K562 (cell line): ENCODE data around the gene KIFC3. TPM values are rescaled to one million over a fixed set of nuclear protein-coding genes. Genes with fewer than 3 reads are reported as not detected.
"Not testable (repeated sequence)": the region's sequence is repeated elsewhere in the genome, so short reads cannot be mapped to it uniquely, and the experiment has no call there.

ENCODE experiments used
- ATAC-seq: fragments of 200-7000 bp; cut with Tn5 transposase; 3 replicates; pipeline ENCODE4 v1.9.1; 2020; ENCODE audit warnings: moderate library complexity
- BruUV-seq: library from RNA; stranded (reverse); fragments of 400-500 nt; replicated peaks from 2 replicates; lab custom pipeline; 2021; lab: Mats Ljungman, UMichigan
- CTCF ChIA-PET: fragments of 300-600 bp; formaldehyde crosslinking; extraction: SDS; loops from one replicate; lab custom pipeline; 2021; ENCODE audit warnings: low intra/inter-chr PET ratio; lab: Yijun Ruan, JAX
- POLR2A ChIA-PET: fragments of 300-600, 350-650 bp; sonication (Branson Sonifier 250); formaldehyde crosslinking; extraction: SDS; loops from one replicate; lab custom pipeline; 2021; ENCODE audit warnings: antibody characterized with exemption, inconsistent platforms; lab: Yijun Ruan, JAX
- DNase-seq, 4 experiments: peaks; one replicate each; pipeline versions ENCODE4 v3.0.0 to v3.0.0-alpha.2; 2011 to 2018; ENCODE audit warnings: low spot score in 3 of 4, mixed read lengths in 3 of 4; ENCODE audit errors: extremely low read depth in 1 of 4
- FAIRE-seq: peaks from 2 replicates; lab custom pipeline; 2011; peaks lifted over from hg19 to GRCh38; lab: Jason Lieb, UNC
- H2AFZ ChIP-seq: 2 replicates; pipeline ENCODE4 v1.6.0; 2011; ENCODE audit warnings: low read depth, low read length, control low read depth, inconsistent platforms
- H3K27ac ChIP-seq: fragments of 200-600 bp; 3 replicates; pipeline ENCODE4 v1.8.0; 2011; ENCODE audit warnings: low read depth, mild to moderate bottlenecking, control low read depth, inconsistent platforms, low read length, moderate library complexity, mixed read lengths; ENCODE audit errors: extremely low read depth
- H3K27me3 ChIP-seq, 2 experiments: fragments of 300-600 bp in 1 of 2; 2 replicates in 1 of 2; 3 replicates in 1 of 2; pipeline versions ENCODE4 v1.6.0 to v1.8.0; 2011; ENCODE audit warnings: inconsistent platforms in 2 of 2, low read length in 2 of 2, mild to moderate bottlenecking in 1 of 2, mixed read lengths in 1 of 2, moderate library complexity in 1 of 2; ENCODE audit not compliant: control insufficient read depth in 2 of 2, insufficient read depth in 2 of 2
- H3K36me3 ChIP-seq: fragments of 300-600 bp; 3 replicates; pipeline ENCODE4 v1.8.0; 2011; ENCODE audit warnings: mild to moderate bottlenecking, low read length, inconsistent platforms; ENCODE audit not compliant: control insufficient read depth, insufficient read depth
- H3K4me1 ChIP-seq, 2 experiments: fragments of 200-600 bp in 1 of 2; replicated peaks in 1 of 2; 2 replicates in 1 of 2; 3 replicates in 1 of 2; pipeline versions ENCODE4 v1.5.1 to v1.8.0; 2011; ENCODE audit warnings: inconsistent platforms in 2 of 2, low read length in 2 of 2, mild to moderate bottlenecking in 1 of 2, mixed read lengths in 1 of 2, moderate library complexity in 1 of 2; ENCODE audit not compliant: control insufficient read depth in 2 of 2, insufficient read depth in 2 of 2
- H3K4me2 ChIP-seq: 2 replicates; pipeline ENCODE4 v1.6.1; 2011; ENCODE audit warnings: low read length, control low read depth, inconsistent platforms, mixed read lengths; ENCODE audit not compliant: insufficient read depth
- H3K4me3 ChIP-seq: fragments of 200-600 bp; sonication (generic), shearing (Covaris generic); 2 replicates; pipeline ENCODE4 v1.5.1; 2016; ENCODE audit warnings: control low read depth, inconsistent platforms
- H3K79me2 ChIP-seq: fragments of 200-600 bp; 3 replicates; pipeline ENCODE4 v1.8.0; 2011; ENCODE audit warnings: low read length, inconsistent platforms; ENCODE audit not compliant: control insufficient read depth, insufficient read depth
- H3K9ac ChIP-seq, 2 experiments: 2 replicates each; pipeline versions ENCODE4 v1.6.0 to v1.6.1; 2011; ENCODE audit warnings: low read depth in 2 of 2, low read length in 2 of 2, control low read depth in 1 of 2, inconsistent platforms in 1 of 2, mild to moderate bottlenecking in 1 of 2, mixed read lengths in 1 of 2; ENCODE audit not compliant: insufficient read depth in 1 of 2
- H3K9me1 ChIP-seq: one replicate; pipeline ENCODE4 v1.6.0; 2011; ENCODE audit warnings: inconsistent platforms, mild to moderate bottlenecking, low read length, moderate library complexity; ENCODE audit not compliant: control insufficient read depth, insufficient read depth
- H3K9me3 ChIP-seq: replicated peaks from 2 replicates; pipeline ENCODE4 v1.5.1; 2011; ENCODE audit warnings: low read depth, low read length, inconsistent platforms; ENCODE audit not compliant: control insufficient read depth, insufficient read depth
- H4K20me1 ChIP-seq: replicated peaks from 2 replicates; pipeline ENCODE4 v1.6.1; 2011; ENCODE audit warnings: low read length, inconsistent platforms, mixed read lengths; ENCODE audit not compliant: control insufficient read depth, insufficient read depth
- ELK3 ChIP-seq: fragments of 450-650 bp; formaldehyde crosslinking; IDR thresholded peaks from 2 replicates; pipeline ENCODE4 v1.4.0; 2020; ENCODE audit warnings: mild to moderate bottlenecking
- MTA1 ChIP-seq: fragments of 450-650 bp; IDR thresholded peaks from 2 replicates; pipeline ENCODE4 v1.6.1; 2017; ENCODE audit warnings: borderline replicate concordance
- PHF21A ChIP-seq: fragments of 450-650 bp; IDR thresholded peaks from 2 replicates; pipeline ENCODE4 v1.6.1; 2017; ENCODE audit warnings: low read depth, borderline replicate concordance
- PHF8 ChIP-seq: fragments of 200-600 bp; sonication (generic); IDR thresholded peaks from 2 replicates; pipeline ENCODE4 v1.6.1; 2012; ENCODE audit warnings: mixed run types, mild to moderate bottlenecking, inconsistent platforms, low read length, moderate library complexity, borderline replicate concordance
- WGBS: fragments of 100-300 bp; shearing (Covaris generic); methylation state at CpG from one replicate; pipeline ENCODE4 v1.1.6; 2016; ENCODE audit warnings: low coverage, mixed read lengths; ENCODE audit not compliant: insufficient coverage; ENCODE audit errors: missing lambda C conversion rate; 5-methylcytosine and 5-hydroxymethylcytosine counted together
- in situ Hi-C: fragments of 300-500 bp; cut with MboI; formaldehyde crosslinking; loops from 4 replicates; pipeline ENCODE4 v1.15.0; 2018; ENCODE audit warnings: inconsistent platforms, mixed read lengths
- intact Hi-C: fragments of 100-400 bp; cut with micrococcal nuclease; formaldehyde crosslinking; loops from 2 replicates; pipeline ENCODE4 v1.14.2; 2022
- polyA plus RNA-seq, 8 experiments: library from polyadenylated mRNA; depleted of rRNA in 4 of 8; stranded (reverse) in 5 of 8; unstranded in 3 of 8; fragments of >200 nt; fragmentation: Nextera tagmentation in 2 of 8; fragmentation: Illumina TruSeq in 1 of 8; extraction: Ambion mirVana in 2 of 8; extraction: Trizol in 1 of 8; gene quantifications; 2 replicates each; pipeline versions ENCODE4 v1.2.1 to v1.2.3, GENCODE V29; 2011 to 2014; ENCODE audit warnings: inconsistent platforms in 1 of 8, missing spikeins in 1 of 8
- total RNA-seq, 7 experiments: library from RNA; depleted of rRNA in 6 of 7; stranded (reverse); fragments of >200 nt in 6 of 7; fragmentation: Illumina TruSeq in 2 of 7; extraction: Trizol in 2 of 7; gene quantifications; 2 replicates each; pipeline versions ENCODE4 v1.2.1 to v1.2.3, GENCODE V29; 2011 to 2021; ENCODE audit warnings: low replicate concordance in 1 of 7
- TF ChIP-seq, protein P1 (sequence below): fragments of 250-450 bp; sonication (Bioruptor Pico); IDR thresholded peaks from 2 replicates; pipeline ENCODE4 v1.6.1; 2021; ENCODE audit warnings: mild to moderate bottlenecking
- TF ChIP-seq, protein P2 (sequence below): fragments of 250-450 bp; sonication (Bioruptor Pico); IDR thresholded peaks from 2 replicates; pipeline ENCODE4 v1.8.0; 2022; ENCODE audit warnings: moderate library complexity, mild to moderate bottlenecking, inconsistent platforms

Gene KIFC3
- total and polyA plus RNA-seq, 9 of the 15 experiments (the other 6 are each of a cell fraction or from before 2014, with no cell fraction given): 0.23 to 105 (median 26.2) TPM

DNA sequence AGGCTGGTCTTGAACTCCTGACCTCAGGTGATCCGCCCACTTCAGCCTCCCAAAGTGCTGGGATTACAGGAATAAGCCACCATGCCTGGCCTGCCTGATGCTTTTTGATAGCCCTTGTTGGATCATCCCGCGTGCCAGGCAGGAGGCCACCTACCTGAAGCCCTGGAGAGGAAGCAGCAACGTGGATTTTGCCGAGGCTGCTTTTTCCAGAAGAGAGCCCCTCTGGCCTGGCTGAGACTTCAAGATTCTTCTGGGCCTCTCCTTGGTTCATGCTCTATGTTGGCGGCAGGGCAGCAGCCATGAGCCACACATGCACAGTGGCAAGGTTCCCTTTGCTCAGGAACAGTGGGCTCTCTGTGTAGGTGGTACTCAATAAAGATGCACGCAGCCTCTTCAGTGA, 55.2 kb downstream of the KIFC3 start:
- Histone ChIP-seq H4K20me1 (no peaks in the 10 kb centered on the region), H3K4me3 (no peak overlapping the region), H3K27ac (no peak overlapping the region), H3K4me1 (peaks cover 6 to 14% of the 10 kb centered on the region in 2 experiments), H3K9me3 (no peaks in the 10 kb centered on the region)
- FAIRE-seq (no peak), ATAC-seq (no peak), DNase-seq (no peak)
- no TSS peak for BruUV-seq
- TF ChIP-seq PHF8 (no peak), PHF21A (no peak), MTA1 (no peak), ELK3 (no peak)
- TF ChIP-seq, protein P1, sequence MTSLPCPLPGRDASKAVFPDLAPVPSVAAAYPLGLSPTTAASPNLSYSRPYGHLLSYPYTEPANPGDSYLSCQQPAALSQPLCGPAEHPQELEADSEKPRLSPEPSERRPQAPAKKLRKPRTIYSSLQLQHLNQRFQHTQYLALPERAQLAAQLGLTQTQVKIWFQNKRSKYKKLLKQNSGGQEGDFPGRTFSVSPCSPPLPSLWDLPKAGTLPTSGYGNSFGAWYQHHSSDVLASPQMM (CRISPR knock-in tag): no peak
- TF ChIP-seq, protein P2, sequence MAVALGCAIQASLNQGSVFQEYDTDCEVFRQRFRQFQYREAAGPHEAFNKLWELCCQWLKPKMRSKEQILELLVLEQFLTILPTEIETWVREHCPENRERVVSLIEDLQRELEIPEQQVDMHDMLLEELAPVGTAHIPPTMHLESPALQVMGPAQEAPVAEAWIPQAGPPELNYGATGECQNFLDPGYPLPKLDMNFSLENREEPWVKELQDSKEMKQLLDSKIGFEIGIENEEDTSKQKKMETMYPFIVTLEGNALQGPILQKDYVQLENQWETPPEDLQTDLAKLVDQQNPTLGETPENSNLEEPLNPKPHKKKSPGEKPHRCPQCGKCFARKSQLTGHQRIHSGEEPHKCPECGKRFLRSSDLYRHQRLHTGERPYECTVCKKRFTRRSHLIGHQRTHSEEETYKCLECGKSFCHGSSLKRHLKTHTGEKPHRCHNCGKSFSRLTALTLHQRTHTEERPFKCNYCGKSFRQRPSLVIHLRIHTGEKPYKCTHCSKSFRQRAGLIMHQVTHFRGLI (CRISPR knock-in tag): no peak
- TF ChIP-seq, all 486 proteins: peak for 0
- no peak overlapping the region; a peak in 1 of 4 replicates for H3K9ac ChIP-seq
- POLR2A ChIA-PET: no interaction called here
- no peaks in the 10 kb centered on the region for H3K9me1 ChIP-seq
- H3K79me2 ChIP-seq: no peaks in the 10 kb centered on the region
- CTCF ChIA-PET: no interaction called here
- H2AFZ ChIP-seq: no peak overlapping the region
- WGBS: 93% methylated on average over 6 of the region's 7 CpGs
- no peaks in the 10 kb centered on the region for H3K27me3 ChIP-seq
- no peak overlapping the region for H3K4me2 ChIP-seq
- intact Hi-C loops: no loop called here
- in situ Hi-C loops: no loop called here
- peaks cover 37% of the 10 kb centered on the region; the same call in 2 of the 3 replicates for H3K36me3 ChIP-seq

GRCh38 chr16:57746316-57746715, 56.0 kb downstream of the KIFC3 start:
- DNase-seq, H3K4me2 ChIP-seq, H2AFZ ChIP-seq, CTCF ChIA-PET, H3K27ac ChIP-seq, BruUV-seq, intact Hi-C loops, H3K9me3 ChIP-seq, FAIRE-seq, H4K20me1 ChIP-seq, H3K79me2 ChIP-seq, H3K9me1 ChIP-seq, ATAC-seq, in situ Hi-C loops, H3K4me3 ChIP-seq, H3K9ac ChIP-seq, H3K27me3 ChIP-seq: not testable (repeated sequence)
- Histone ChIP-seq H3K4me1 (peaks cover 10 to 20% of the 10 kb centered on the region in 2 experiments), H3K36me3 (peaks cover 33% of the 10 kb centered on the region; the same call in 2 of the 3 replicates)
- 87% methylated on average over 6 of the region's 7 CpGs for WGBS
- POLR2A ChIA-PET: interaction anchor here (1.9 kb wide), 1 partner anchor 11 kb away, joined by 10 read pairs; the partner anchor contains the start of gene KATNB1
